GM18870 (cell line): ENCODE measurements around the gene QARS1.

Experiments
- ATAC-seq: cut with Tn5 transposase; IDR thresholded peaks from one replicate; pipeline ENCODE4 v1.9.1; 2021; ENCODE audit warnings: moderate library complexity; ENCODE audit not compliant: unreplicated experiment

The QARS1 gene

DNA sequence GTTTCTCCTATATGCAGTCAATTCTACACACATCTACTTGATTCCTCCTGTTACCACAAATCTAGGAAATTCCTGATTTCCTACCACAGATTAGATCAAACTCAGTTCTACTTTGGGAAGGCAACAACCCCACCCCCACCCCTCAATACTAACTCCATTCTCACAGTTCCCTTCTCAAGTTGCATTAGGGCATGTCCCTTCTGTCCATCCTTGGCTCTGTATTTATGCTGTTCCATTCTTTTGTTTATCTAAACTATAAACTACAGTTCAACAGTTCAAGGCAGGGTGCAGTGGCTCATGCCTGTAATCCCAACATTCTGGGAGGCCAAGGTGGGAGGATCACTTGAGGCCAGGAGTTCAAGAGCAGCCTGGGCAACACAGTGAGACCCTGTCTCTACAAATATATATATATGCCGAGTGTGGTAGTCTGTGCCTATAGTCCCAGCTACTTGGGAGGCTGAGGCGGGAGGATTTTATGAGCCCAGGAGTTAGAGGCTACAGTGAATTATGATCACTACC is 50.2 kb downstream of the QARS1 start:
- no peak for ATAC-seq

DNA sequence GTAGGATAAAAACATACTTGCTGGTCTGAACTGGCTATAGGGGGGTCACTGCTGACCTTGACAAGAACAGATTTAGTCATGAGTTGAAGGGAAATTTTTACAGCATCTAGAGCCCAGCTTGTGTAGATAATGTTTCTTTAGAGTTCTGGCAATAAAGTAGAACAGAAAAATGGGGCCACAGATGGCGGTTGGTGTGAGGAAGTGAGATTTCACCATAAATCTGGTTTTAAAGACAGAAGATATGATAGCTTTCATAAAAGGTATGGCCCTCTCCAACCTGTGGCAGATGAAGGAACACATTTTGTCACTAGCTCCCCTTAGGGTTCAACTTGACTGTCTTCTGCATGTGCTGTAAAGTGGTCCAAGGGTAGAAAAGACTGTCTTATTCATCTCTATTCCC is 51.0 kb downstream of the QARS1 start:
- ATAC-seq, result no peak
